Measurements from ENCODE around the gene SEMA6C. TPM values are rescaled to one million over a fixed set of nuclear protein-coding genes. Genes with fewer than 3 reads are reported as not detected.

SEMA6C gene
- total and polyA plus RNA-seq, 2 of the 13 experiments (the other 11 are each of a cell fraction or from before 2014, with no cell fraction given): 1.4 to 2.9 TPM

DNA sequence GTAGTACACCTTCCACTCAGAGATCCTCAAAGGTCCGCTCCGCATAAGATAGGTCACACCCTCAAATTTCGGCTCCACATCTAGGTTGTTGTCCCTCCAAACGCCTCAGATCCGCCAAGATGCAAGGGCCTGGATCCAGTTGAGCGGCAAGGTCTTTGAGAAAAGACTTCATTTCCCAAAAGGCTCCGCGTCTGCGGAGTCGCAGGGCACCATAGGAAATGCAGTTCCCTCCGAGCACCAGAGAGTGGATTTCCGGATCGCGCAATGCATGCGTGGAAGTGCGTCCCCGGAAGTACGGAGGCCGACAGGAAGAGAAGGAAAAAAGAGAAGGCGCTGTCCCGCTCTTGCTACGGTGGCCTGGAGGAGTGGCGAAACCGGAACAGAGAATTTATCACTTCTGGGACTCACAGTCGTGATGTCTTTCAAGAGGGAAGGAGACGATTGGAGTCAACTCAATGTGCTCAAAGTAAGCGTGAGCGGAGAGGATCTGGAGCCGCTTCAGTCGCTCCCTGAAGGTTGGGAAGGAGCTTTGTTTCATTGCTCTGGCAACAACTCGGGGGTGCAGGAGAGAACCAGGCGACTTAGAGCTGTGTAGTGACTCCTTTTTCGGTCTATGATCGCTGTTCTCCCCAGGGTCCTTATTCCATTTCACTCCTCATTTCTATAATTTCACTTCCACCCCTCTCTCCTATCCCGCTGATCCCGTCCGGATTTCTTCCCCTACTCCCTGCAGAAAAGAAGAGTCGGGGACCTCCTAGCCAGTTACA, 19.5 kb upstream of the SEMA6C start, which contains the start of the genes LYSMD1 and SCNM1 (continued):
- TF ChIP-seq HNF4A (CRISPR knock-in tag; IDR thresholded peaks at IDR 0.05) (no peak), CHD4 (IDR thresholded peaks at IDR 0.05; ENCODE audit: borderline replicate concordance, low read length) (no peak; the same call in 1 of the 2 replicates), RBAK (CRISPR knock-in tag; IDR thresholded peaks at IDR 0.05) (no peak), HDAC2 (CRISPR knock-in tag; IDR thresholded peaks at IDR 0.05) (peak; percentile 84), SKI (IDR thresholded peaks at IDR 0.05; ENCODE audit: partially characterized antibody) (no peak), ZNF878 (CRISPR knock-in tag; IDR thresholded peaks at IDR 0.05) (no peak), TBX3 (IDR thresholded peaks at IDR 0.05; ENCODE audit: borderline replicate concordance) (0 out of 2 replicates have a peak, but pooled peaks have one; percentile 16), KAT7 (CRISPR knock-in tag; IDR thresholded peaks at IDR 0.05; ENCODE audit: borderline replicate concordance) (no peak), EEA1 (CRISPR knock-in tag; IDR thresholded peaks at IDR 0.05; ENCODE audit: borderline replicate concordance) (peak; percentile 74; the same call in 1 of the 2 replicates), ZNF430 (CRISPR knock-in tag; IDR thresholded peaks at IDR 0.05) (peak; percentile 66; the same call in 1 of the 2 replicates), ELF1 (CRISPR knock-in tag; IDR thresholded peaks at IDR 0.05) (peak; percentile 100), KLF16 (CRISPR knock-in tag; IDR thresholded peaks at IDR 0.05) (no peak; a peak in 1 of 4 replicates), BRCA1 (CRISPR knock-in tag; IDR thresholded peaks at IDR 0.05) (0 out of 2 replicates have a peak, but pooled peaks have one; percentile 90)
- TF ChIP-seq, protein P1, sequence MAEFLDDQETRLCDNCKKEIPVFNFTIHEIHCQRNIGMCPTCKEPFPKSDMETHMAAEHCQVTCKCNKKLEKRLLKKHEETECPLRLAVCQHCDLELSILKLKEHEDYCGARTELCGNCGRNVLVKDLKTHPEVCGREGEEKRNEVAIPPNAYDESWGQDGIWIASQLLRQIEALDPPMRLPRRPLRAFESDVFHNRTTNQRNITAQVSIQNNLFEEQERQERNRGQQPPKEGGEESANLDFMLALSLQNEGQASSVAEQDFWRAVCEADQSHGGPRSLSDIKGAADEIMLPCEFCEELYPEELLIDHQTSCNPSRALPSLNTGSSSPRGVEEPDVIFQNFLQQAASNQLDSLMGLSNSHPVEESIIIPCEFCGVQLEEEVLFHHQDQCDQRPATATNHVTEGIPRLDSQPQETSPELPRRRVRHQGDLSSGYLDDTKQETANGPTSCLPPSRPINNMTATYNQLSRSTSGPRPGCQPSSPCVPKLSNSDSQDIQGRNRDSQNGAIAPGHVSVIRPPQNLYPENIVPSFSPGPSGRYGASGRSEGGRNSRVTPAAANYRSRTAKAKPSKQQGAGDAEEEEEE (CRISPR knock-in tag; IDR thresholded peaks at IDR 0.05; ENCODE audit: borderline replicate concordance): peak; percentile 88; the same call in 1 of the 2 replicates
- TF ChIP-seq, protein P2, sequence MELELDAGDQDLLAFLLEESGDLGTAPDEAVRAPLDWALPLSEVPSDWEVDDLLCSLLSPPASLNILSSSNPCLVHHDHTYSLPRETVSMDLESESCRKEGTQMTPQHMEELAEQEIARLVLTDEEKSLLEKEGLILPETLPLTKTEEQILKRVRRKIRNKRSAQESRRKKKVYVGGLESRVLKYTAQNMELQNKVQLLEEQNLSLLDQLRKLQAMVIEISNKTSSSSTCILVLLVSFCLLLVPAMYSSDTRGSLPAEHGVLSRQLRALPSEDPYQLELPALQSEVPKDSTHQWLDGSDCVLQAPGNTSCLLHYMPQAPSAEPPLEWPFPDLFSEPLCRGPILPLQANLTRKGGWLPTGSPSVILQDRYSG (CRISPR knock-in tag; IDR thresholded peaks at IDR 0.05): 0 out of 2 replicates have a peak, but pooled peaks have one; percentile 31
- TF ChIP-seq, protein P3, sequence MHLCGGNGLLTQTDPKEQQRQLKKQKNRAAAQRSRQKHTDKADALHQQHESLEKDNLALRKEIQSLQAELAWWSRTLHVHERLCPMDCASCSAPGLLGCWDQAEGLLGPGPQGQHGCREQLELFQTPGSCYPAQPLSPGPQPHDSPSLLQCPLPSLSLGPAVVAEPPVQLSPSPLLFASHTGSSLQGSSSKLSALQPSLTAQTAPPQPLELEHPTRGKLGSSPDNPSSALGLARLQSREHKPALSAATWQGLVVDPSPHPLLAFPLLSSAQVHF (CRISPR knock-in tag; IDR thresholded peaks at IDR 0.05): no peak
- TF ChIP-seq, protein P4, sequence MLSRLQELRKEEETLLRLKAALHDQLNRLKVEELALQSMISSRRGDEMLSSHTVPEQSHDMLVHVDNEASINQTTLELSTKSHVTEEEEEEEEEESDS (CRISPR knock-in tag; IDR thresholded peaks at IDR 0.05; ENCODE audit: borderline replicate concordance): no peak
- TF ChIP-seq, protein P5, sequence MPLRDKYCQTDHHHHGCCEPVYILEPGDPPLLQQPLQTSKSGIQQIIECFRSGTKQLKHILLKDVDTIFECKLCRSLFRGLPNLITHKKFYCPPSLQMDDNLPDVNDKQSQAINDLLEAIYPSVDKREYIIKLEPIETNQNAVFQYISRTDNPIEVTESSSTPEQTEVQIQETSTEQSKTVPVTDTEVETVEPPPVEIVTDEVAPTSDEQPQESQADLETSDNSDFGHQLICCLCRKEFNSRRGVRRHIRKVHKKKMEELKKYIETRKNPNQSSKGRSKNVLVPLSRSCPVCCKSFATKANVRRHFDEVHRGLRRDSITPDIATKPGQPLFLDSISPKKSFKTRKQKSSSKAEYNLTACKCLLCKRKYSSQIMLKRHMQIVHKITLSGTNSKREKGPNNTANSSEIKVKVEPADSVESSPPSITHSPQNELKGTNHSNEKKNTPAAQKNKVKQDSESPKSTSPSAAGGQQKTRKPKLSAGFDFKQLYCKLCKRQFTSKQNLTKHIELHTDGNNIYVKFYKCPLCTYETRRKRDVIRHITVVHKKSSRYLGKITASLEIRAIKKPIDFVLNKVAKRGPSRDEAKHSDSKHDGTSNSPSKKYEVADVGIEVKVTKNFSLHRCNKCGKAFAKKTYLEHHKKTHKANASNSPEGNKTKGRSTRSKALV (CRISPR knock-in tag; IDR thresholded peaks at IDR 0.05): 0 out of 2 replicates have a peak, but pooled peaks have one; percentile 67
- TF ChIP-seq, protein P6, sequence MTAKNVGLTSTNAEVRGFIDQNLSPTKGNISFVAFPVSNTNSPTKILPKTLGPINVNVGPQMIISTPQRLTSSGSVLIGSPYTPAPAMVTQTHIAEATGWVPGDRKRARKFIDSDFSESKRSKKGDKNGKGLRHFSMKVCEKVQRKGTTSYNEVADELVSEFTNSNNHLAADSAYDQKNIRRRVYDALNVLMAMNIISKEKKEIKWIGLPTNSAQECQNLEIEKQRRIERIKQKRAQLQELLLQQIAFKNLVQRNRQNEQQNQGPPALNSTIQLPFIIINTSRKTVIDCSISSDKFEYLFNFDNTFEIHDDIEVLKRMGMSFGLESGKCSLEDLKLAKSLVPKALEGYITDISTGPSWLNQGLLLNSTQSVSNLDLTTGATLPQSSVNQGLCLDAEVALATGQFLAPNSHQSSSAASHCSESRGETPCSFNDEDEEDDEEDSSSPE (CRISPR knock-in tag; IDR thresholded peaks at IDR 0.05): peak; percentile 87
- TF ChIP-seq, protein P7, sequence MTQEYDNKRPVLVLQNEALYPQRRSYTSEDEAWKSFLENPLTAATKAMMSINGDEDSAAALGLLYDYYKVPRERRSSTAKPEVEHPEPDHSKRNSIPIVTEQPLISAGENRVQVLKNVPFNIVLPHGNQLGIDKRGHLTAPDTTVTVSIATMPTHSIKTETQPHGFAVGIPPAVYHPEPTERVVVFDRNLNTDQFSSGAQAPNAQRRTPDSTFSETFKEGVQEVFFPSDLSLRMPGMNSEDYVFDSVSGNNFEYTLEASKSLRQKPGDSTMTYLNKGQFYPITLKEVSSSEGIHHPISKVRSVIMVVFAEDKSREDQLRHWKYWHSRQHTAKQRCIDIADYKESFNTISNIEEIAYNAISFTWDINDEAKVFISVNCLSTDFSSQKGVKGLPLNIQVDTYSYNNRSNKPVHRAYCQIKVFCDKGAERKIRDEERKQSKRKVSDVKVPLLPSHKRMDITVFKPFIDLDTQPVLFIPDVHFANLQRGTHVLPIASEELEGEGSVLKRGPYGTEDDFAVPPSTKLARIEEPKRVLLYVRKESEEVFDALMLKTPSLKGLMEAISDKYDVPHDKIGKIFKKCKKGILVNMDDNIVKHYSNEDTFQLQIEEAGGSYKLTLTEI (CRISPR knock-in tag; conservative IDR thresholded peaks at IDR 0.05): no peak
